Adrenal gland (tissue), 12 donors: Measurements from ENCODE around the gene COG1. TPM values are rescaled to one million over a fixed set of nuclear protein-coding genes. Genes with fewer than 3 reads are reported as not detected.

Source experiments
- DNase-seq, 7 donors: peaks; one replicate each; pipeline ENCODE4 v3.0.0-alpha.2; 2019 to 2020
- H3K27ac ChIP-seq, 5 donors: fragments of 200-600 bp; sonication (generic) in 4 of 5; 1 replicate in 3 of 5; 2 replicates in 2 of 5; pipeline versions ENCODE4 v1.5.1 to v1.8.0; 2016 to 2020; ENCODE audit warnings: mild to moderate bottlenecking in 1 of 5
- H3K27me3 ChIP-seq: fragments of 200-600 bp; 2 replicates; pipeline ENCODE4 v1.8.0; 2021
- H3K36me3 ChIP-seq, 2 donors: fragments of 200-600 bp; replicated peaks in 1 of 2; 1 replicate in 1 of 2; 2 replicates in 1 of 2; pipeline versions ENCODE4 v1.5.1 to v1.8.0; 2018 to 2022
- H3K4me1 ChIP-seq, 2 donors: fragments of 200-600 bp; replicated peaks in 1 of 2; 1 replicate in 1 of 2; 2 replicates in 1 of 2; pipeline versions ENCODE4 v1.5.1 to v1.8.0; 2018 to 2021
- H3K4me3 ChIP-seq, 4 donors: fragments of 200-600 bp; sonication (generic) in 3 of 4; one replicate each; pipeline ENCODE4 v1.5.1; 2016 to 2018
- H3K9me3 ChIP-seq, 3 donors: fragments of 200-600 bp; sonication (generic) in 1 of 3; replicated peaks in 1 of 3; 1 replicate in 2 of 3; 2 replicates in 1 of 3; pipeline versions ENCODE4 v1.5.1 to v1.8.0; 2016 to 2021
- POLR2A ChIP-seq, 2 donors: fragments of 450-650 bp; IDR thresholded peaks; one replicate each; pipeline ENCODE4 v1.6.1; 2017; ENCODE audit warnings: antibody characterized with exemption in 2 of 2, mild to moderate bottlenecking in 2 of 2, moderate library complexity in 1 of 2
- WGBS, 4 donors: extraction: QIAGEN DNeasy Blood & Tissue Kit in 2 of 4; methylation state at CpG; one replicate each; pipeline versions ENCODE4 v1.1.5 to v1.1.7; 2013 to 2017; 5-methylcytosine and 5-hydroxymethylcytosine counted together
- intact Hi-C, 2 donors: fragments of 100-400 bp; cut with DNase I; formaldehyde crosslinking; loops; one replicate each; pipeline versions ENCODE4 v1.14.1 to v1.15.0; 2022 to 2023
- polyA plus RNA-seq, 3 donors: library from polyadenylated mRNA; stranded (reverse); fragments of 200-250 nt in 2 of 3; fragments of 350-450 nt in 1 of 3; fragmentation: Illumina TruSeq in 1 of 3; extraction: RNeasy Lipid Tissue Mini Kit (QIAGEN cat#74804) in 1 of 3; gene quantifications; one replicate each; pipeline ENCODE4 v1.2.3, GENCODE V29; 2013 to 2014
- total RNA-seq, 9 donors: library from RNA; depleted of rRNA in 4 of 9; stranded (reverse); fragments of >200 nt in 4 of 9; fragments of 120-200 nt in 1 of 9; fragmentation: NEBNext Ultra II Directional in 1 of 9; extraction: Animal tissue kit (Norgen Biotek cat#: 25700) in 1 of 9; gene quantifications; one replicate each; pipeline versions ENCODE4 v1.1.0 to v1.2.4, GENCODE V29; 2013 to 2023
- TF ChIP-seq, protein P1 (sequence below), 6 experiments: fragments of 450-650 bp in 4 of 6; fragments of 200-600 bp in 2 of 6; sonication (generic) in 1 of 6; IDR thresholded peaks; 1 replicate in 5 of 6; 2 replicates in 1 of 6; pipeline versions ENCODE4 v1.5.1 to v1.8.0; 2016 to 2021; ENCODE audit warnings: antibody characterized with exemption in 6 of 6, mild to moderate bottlenecking in 2 of 6, moderate library complexity in 1 of 6
- donor health status: healthy with polysubstance abuse.
- donor health status: Bipolar disorder and iron deficiency.
- donor health status: DM: yes; HTN: yes; CAD: no.
- donor health status: DM: no; HTN: no; CAD: no.
- donor health status: DM: no; HTN: no; CAD: no.
- donor health status: DM: yes; HTN: yes; CAD: no.

The COG1 gene
- total and polyA plus RNA-seq, 12 donors = 23.6 to 63.2 (median 52.9) TPM

DNA sequence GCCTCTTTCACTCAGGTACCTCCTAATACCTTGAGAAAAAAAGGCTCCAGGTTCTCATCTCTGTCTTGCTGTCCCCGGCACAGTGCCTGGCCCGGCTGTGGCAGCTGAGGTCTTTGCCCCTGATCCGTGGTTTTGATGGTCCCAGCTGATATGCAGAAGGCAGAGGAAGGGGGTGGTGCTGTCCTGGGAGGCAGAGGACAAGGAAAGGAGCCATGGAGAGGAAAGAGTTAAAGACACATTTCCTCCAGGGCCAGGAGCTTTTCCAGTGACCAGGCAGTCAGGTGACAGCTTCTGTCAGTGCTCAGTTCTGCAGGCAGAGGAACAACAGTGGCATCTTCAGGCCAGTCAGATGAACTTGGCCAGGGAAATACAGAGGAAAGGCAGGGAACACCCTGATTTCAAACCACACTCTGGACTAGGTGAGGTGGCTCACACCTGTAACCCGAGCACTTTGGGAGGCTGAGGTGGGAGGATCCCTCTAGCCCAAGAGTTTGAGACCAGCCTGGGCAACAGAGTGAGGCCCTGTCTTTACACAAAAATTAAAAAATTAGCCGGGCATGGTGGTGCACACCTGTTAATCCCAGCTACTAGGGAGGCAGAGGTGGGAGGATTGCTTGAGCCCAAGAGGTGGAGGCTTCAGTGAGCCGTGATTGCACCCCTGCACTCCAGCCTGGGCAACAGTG lies 3.3 kb upstream of the COG1 start:
- TF ChIP-seq POLR2A (IDR thresholded peaks at IDR 0.05) = no peak
- TF ChIP-seq, protein P1, sequence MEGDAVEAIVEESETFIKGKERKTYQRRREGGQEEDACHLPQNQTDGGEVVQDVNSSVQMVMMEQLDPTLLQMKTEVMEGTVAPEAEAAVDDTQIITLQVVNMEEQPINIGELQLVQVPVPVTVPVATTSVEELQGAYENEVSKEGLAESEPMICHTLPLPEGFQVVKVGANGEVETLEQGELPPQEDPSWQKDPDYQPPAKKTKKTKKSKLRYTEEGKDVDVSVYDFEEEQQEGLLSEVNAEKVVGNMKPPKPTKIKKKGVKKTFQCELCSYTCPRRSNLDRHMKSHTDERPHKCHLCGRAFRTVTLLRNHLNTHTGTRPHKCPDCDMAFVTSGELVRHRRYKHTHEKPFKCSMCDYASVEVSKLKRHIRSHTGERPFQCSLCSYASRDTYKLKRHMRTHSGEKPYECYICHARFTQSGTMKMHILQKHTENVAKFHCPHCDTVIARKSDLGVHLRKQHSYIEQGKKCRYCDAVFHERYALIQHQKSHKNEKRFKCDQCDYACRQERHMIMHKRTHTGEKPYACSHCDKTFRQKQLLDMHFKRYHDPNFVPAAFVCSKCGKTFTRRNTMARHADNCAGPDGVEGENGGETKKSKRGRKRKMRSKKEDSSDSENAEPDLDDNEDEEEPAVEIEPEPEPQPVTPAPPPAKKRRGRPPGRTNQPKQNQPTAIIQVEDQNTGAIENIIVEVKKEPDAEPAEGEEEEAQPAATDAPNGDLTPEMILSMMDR (IDR thresholded peaks at IDR 0.05) = peak; percentile 16 to 72 (median 53)
- no peak overlapping the region for H3K27ac ChIP-seq
- no peaks in the 10 kb centered on the region for H3K9me3 ChIP-seq
- H3K27me3 ChIP-seq = no peaks in the 10 kb centered on the region
- peaks cover 12% of the 10 kb centered on the region in 2 donors for H3K4me1 ChIP-seq
- H3K4me3 ChIP-seq = no peak overlapping the region
- intact Hi-C loops = loop anchor here in 1 of 2 donors (10.0 kb wide), 1 partner anchor 635 kb away; no protein-coding TSS in a partner anchor
- WGBS, 4 donors = 67 to 75% (median 72%) methylated on average over 5 to 6 of the region's 6 CpGs
- H3K36me3 ChIP-seq = no peaks in the 10 kb centered on the region
- peak in 6 of 7 donors; percentile 49 to 85 (median 61) for DNase-seq

DNA sequence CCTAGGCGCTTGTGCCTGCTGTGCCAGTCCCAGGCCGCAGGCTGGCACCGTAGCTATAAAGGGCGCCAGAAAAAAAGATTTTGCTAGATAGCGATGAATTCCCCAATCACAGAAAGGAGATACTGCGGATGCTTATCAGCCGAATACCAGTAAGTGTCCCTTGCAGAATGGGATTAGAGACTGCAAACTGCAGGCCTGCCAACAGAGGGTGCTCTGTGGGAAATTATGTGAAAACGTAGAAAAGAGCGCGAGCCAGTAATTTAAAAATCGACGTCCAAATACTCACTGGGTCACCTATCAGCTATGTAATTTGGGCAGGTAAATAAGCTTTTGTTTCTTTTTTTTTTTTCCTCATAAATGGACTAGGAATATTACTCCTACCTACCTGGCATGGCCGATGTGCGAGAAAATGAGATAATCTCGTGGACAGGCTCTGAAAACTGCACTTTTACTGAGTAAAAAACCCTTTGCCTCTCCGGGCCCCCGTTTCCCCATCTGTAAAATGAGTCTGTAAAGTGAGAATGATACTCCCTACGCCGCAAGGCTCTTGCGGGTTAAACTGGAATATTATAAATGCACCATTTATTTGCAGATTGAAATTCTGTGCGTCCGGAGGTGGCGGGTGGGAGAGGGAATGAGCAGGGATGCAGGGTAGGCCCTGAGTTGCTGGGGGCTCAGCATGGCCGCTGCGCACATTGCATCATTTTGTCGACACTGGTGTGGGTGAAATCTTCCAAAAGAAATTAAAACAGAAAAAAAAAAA lies 1.2 kb upstream of the COG1 start:
- Histone ChIP-seq H3K9me3 (no peaks in the 10 kb centered on the region), H3K4me3 (peak overlapping the region in 2 of 4 donors; percentile 78 to 98), H3K27me3 (no peaks in the 10 kb centered on the region), H3K4me1 (peaks cover 12 to 20% of the 10 kb centered on the region in 2 donors), H3K36me3 (peaks cover 0 to 1% of the 10 kb centered on the region in 2 donors), H3K27ac (peak overlapping the region; percentile 62 to 88 (median 87))
- TF ChIP-seq POLR2A (IDR thresholded peaks at IDR 0.05) = no peak
- TF ChIP-seq, protein P1 (IDR thresholded peaks at IDR 0.05) = peak; percentile 60 to 91 (median 84)
- WGBS, 4 donors = 3 to 5% (median 4%) methylated on average over 25 to 26 of the region's 26 CpGs
- intact Hi-C loops = no loop called here
- DNase-seq = peak; percentile 65 to 92 (median 82)

DNA sequence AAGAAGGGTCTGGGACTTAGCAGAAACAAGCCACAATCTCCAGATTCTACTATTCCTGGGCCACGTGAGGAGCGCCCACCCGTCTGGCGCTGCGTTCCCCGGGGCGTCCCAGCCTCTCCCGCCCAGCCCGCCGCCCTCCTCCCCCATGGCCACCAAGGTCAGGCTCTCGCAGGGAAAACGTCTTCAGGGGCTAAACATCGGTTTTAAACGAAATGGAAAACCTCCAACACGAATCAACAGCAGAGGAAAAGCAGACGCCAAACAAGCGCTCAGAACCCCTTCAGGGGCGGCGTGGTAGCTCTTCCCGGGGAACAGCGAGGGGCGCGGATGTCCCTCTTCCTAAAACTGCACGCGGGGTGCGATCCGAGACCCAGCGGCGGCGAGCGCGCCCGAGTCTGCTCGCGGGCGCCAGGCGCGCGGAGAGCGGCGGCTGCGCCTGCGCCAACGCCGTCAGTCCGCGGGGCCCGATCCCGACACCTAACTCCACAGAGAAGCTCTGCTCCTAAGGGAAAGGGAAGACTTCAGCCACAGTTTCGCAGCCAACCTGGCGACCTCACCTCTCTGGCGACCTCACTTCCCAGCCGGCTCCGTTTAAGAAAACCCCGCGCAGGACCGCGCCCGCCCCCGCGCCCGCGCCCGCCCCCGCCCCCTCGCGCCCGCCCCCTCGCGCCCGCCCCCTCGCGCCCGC lies 505 bp upstream of the COG1 start:
- Histone ChIP-seq H3K36me3 (peaks cover 0 to 9% of the 10 kb centered on the region in 2 donors), H3K27me3 (no peaks in the 10 kb centered on the region), H3K4me3 (peak overlapping the region in 2 of 4 donors; percentile 78 to 98), H3K27ac (peak overlapping the region; percentile 62 to 88 (median 87)), H3K4me1 (peaks cover 12 to 23% of the 10 kb centered on the region in 2 donors), H3K9me3 (no peaks in the 10 kb centered on the region)
- intact Hi-C loops = no loop called here
- no peak for TF ChIP-seq POLR2A (IDR thresholded peaks at IDR 0.05)
- TF ChIP-seq, protein P1 (IDR thresholded peaks at IDR 0.05) = peak in 1 of 6 experiments; percentile 3
- 0 to 1% (median 0%) methylated on average over 17 to 66 of the region's 74 CpGs for WGBS, 4 donors
- peak; percentile 34 to 78 (median 60) for DNase-seq
